Naive B cell (primary cell): ENCODE measurements around the gene DIO1. TPM values are rescaled to one million over a fixed set of nuclear protein-coding genes. Genes with fewer than 3 reads are reported as not detected.

Experiments used
- ATAC-seq, 2 donors: fragments of 150-1000 bp; cut with Tn5 transposase; 2 replicates each; pipeline ENCODE4 v1.10.0; 2021; ENCODE audit warnings: low read depth in 2 of 2, mild to moderate bottlenecking in 2 of 2, moderate library complexity in 2 of 2
- DNase-seq: peaks from one replicate; pipeline ENCODE4 v3.0.0; 2022
- H3K27ac Mint-ChIP-seq, 6 donors: one replicate each; pipeline ENCODE4 v1.8.0; 2020 to 2022; ENCODE audit warnings: mild to moderate bottlenecking in 6 of 6, mixed read lengths in 6 of 6, moderate library complexity in 5 of 6, inconsistent platforms in 2 of 6
- H3K27me3 Mint-ChIP-seq, 3 donors: one replicate each; pipeline ENCODE4 v1.8.0; 2021 to 2022; ENCODE audit warnings: mixed read lengths in 3 of 3, mild to moderate bottlenecking in 1 of 3
- H3K36me3 Mint-ChIP-seq, 2 donors: one replicate each; pipeline ENCODE4 v1.8.0; 2020 to 2022; ENCODE audit warnings: mixed read lengths in 2 of 2, inconsistent platforms in 1 of 2, mild to moderate bottlenecking in 1 of 2
- H3K4me1 Mint-ChIP-seq, 3 donors: one replicate each; pipeline ENCODE4 v1.8.0; 2020 to 2022; ENCODE audit warnings: mixed read lengths in 3 of 3, inconsistent platforms in 1 of 3, mild to moderate bottlenecking in 1 of 3, moderate library complexity in 1 of 3
- H3K4me3 Mint-ChIP-seq, 8 donors: one replicate each; pipeline ENCODE4 v1.8.0; 2020 to 2022; ENCODE audit warnings: mild to moderate bottlenecking in 8 of 8, mixed read lengths in 8 of 8, moderate library complexity in 8 of 8, inconsistent platforms in 2 of 8
- H3K9me3 Mint-ChIP-seq, 7 donors: one replicate each; pipeline ENCODE4 v1.8.0; 2020 to 2022; ENCODE audit warnings: mixed read lengths in 7 of 7, mild to moderate bottlenecking in 5 of 7, inconsistent platforms in 2 of 7, moderate library complexity in 1 of 7
- polyA plus RNA-seq, 6 donors: library from polyadenylated mRNA; unstranded; fragments of 300-500 nt; fragmentation: Illumina TruSeq; gene quantifications; one replicate each; pipeline ENCODE4 v1.2.3, GENCODE V29; 2021; ENCODE audit warnings: low read depth in 6 of 6

The DIO1 gene
- polyA plus RNA-seq, 6 donors from 2014 or later, result not detected

GRCh38 chr1:53949023-53949990 lies 55.3 kb downstream of the DIO1 start:
- peak; percentile 18 for DNase-seq
- no peak for ATAC-seq
- Mint-ChIP-seq H3K9me3 (no peaks in the 10 kb centered on the region), H3K4me1 (peaks cover 18 to 21% (median 20%) of the 10 kb centered on the region in 3 donors), H3K36me3 (no peaks in the 10 kb centered on the region), H3K27ac (peak overlapping the region in 1 of 6 donors; percentile 70), H3K4me3 (peak overlapping the region in 2 of 8 donors; percentile 44 to 92), H3K27me3 (no peaks in the 10 kb centered on the region)

GRCh38 chr1:53951697-53952096 lies 57.7 kb downstream of the DIO1 start:
- Mint-ChIP-seq H3K4me3 (no peak overlapping the region), H3K27ac (peak overlapping the region in 1 of 6 donors; percentile 81), H3K9me3 (no peaks in the 10 kb centered on the region), H3K36me3 (no peaks in the 10 kb centered on the region), H3K4me1 (peaks cover 6 to 8% (median 7%) of the 10 kb centered on the region in 3 donors), H3K27me3 (no peaks in the 10 kb centered on the region)
- ATAC-seq (no peak), DNase-seq (no peak)

GRCh38 chr1:53954128-53954527 lies 60.1 kb downstream of the DIO1 start:
- no peak for ATAC-seq

GRCh38 chr1:53956308-53957168 lies 62.6 kb downstream of the DIO1 start:
- no peak for ATAC-seq
- no peaks in the 10 kb centered on the region for H3K27me3 Mint-ChIP-seq
- H3K9me3 Mint-ChIP-seq, result no peaks in the 10 kb centered on the region
- H3K36me3 Mint-ChIP-seq, result peaks cover 0 to 3% of the 10 kb centered on the region in 2 donors
- no peaks in the 10 kb centered on the region for H3K4me1 Mint-ChIP-seq
- H3K27ac Mint-ChIP-seq, result no peak overlapping the region
- no peak for DNase-seq
- no peak overlapping the region for H3K4me3 Mint-ChIP-seq

More at GRCh38 chr1:53954128-53954527, 60.1 kb downstream of the DIO1 start:
- Mint-ChIP-seq H3K4me3 (no peak overlapping the region), H3K36me3 (no peaks in the 10 kb centered on the region), H3K9me3 (no peaks in the 10 kb centered on the region), H3K27ac (peak overlapping the region in 1 of 6 donors; percentile 59), H3K4me1 (no peaks in the 10 kb centered on the region), H3K27me3 (no peaks in the 10 kb centered on the region)
- DNase-seq, result no peak

GRCh38 chr1:53957194-53957818 lies 63.3 kb downstream of the DIO1 start:
- ATAC-seq, result no peak
- Mint-ChIP-seq H3K4me1 (no peaks in the 10 kb centered on the region), H3K9me3 (no peaks in the 10 kb centered on the region), H3K27me3 (no peaks in the 10 kb centered on the region), H3K4me3 (no peak overlapping the region), H3K27ac (no peak overlapping the region), H3K36me3 (peaks cover 0 to 11% of the 10 kb centered on the region in 2 donors)
- DNase-seq, result no peak

- DNase-seq (peak; percentile 36), ATAC-seq (peak; percentile 52 to 53)
- no peaks in the 10 kb centered on the region for H3K27me3 Mint-ChIP-seq
- no peak overlapping the region for H3K27ac Mint-ChIP-seq
- H3K4me1 Mint-ChIP-seq, result no peaks in the 10 kb centered on the region
- no peak overlapping the region for H3K4me3 Mint-ChIP-seq
- peaks cover 15 to 19% of the 10 kb centered on the region in 2 donors for H3K36me3 Mint-ChIP-seq
- no peaks in the 10 kb centered on the region for H3K9me3 Mint-ChIP-seq
Observed at GRCh38 chr1:53959664-53960250, 65.8 kb downstream of the DIO1 start.

Other genes starting within 250 kb of the DIO1 start
- not detected for gene GLIS1, start 155.0 kb upstream of the DIO1 start, polyA plus RNA-seq
- 1 to 10 TPM; 4.9 to 9.5 (median 7.0) TPM for gene NDC1, start 55.9 kb upstream of the DIO1 start, polyA plus RNA-seq
- 10 to 100 TPM; 20.7 to 41.1 (median 24.3) TPM for gene YIPF1, start 4.4 kb upstream of the DIO1 start, polyA plus RNA-seq
- gene IFT25, start 51.5 kb downstream of the DIO1 start, polyA plus RNA-seq, result 10 to 100 TPM; 41.5 to 66.8 (median 51.5) TPM
- gene LRRC42, start 52.2 kb downstream of the DIO1 start, polyA plus RNA-seq, result 10 to 100 TPM in 1 of 6 donors, 1 to 10 TPM in 5; 5.4 to 11.1 (median 7.8) TPM
- gene LDLRAD1, start 124.0 kb downstream of the DIO1 start, polyA plus RNA-seq, result not detected
- gene TMEM59, start 159.0 kb downstream of the DIO1 start, polyA plus RNA-seq, result 100 to 1,000 TPM; 394 to 861 (median 528) TPM
- 1 to 10 TPM; 5.4 to 9.7 (median 6.7) TPM for gene TCEANC2, start 159.4 kb downstream of the DIO1 start, polyA plus RNA-seq